Ascending aorta (tissue), 2 donors: ENCODE measurements around the gene SLC25A39. TPM values are rescaled to one million over a fixed set of nuclear protein-coding genes. Genes with fewer than 3 reads are reported as not detected.

Source experiments
- DNase-seq, 2 donors: peaks; one replicate each; pipeline ENCODE4 v3.0.0-alpha.2; 2019; ENCODE audit warnings: low spot score in 2 of 2
- H3K27ac ChIP-seq, 2 donors: fragments of 200-600 bp; sonication (generic); one replicate each; pipeline ENCODE4 v1.5.1; 2016 to 2017; ENCODE audit warnings: mild to moderate bottlenecking in 1 of 2
- H3K27me3 ChIP-seq: fragments of 200-600 bp; sonication (generic); one replicate; pipeline ENCODE4 v1.5.1; 2017
- H3K36me3 ChIP-seq, 2 donors: fragments of 200-600 bp; sonication (generic); one replicate each; pipeline ENCODE4 v1.5.1; 2016
- H3K4me1 ChIP-seq, 2 donors: fragments of 200-600 bp; sonication (generic); one replicate each; pipeline ENCODE4 v1.5.1; 2016 to 2017; ENCODE audit warnings: mild to moderate bottlenecking in 1 of 2
- H3K4me3 ChIP-seq, 2 donors: fragments of 200-600 bp; sonication (generic); one replicate each; pipeline ENCODE4 v1.5.1; 2016 to 2017; ENCODE audit warnings: mild to moderate bottlenecking in 1 of 2
- H3K9me3 ChIP-seq, 2 donors: fragments of 200-600 bp; sonication (generic); one replicate each; pipeline ENCODE4 v1.5.1; 2016
- intact Hi-C: fragments of 100-400 bp; cut with DNase I; formaldehyde crosslinking; loops from one replicate; pipeline ENCODE4 v1.15.1; 2023
- total RNA-seq: library from RNA; depleted of rRNA; stranded (reverse); fragments of >200 nt; gene quantifications from one replicate; pipeline ENCODE4 v1.1.0, GENCODE V29; 2016
- TF ChIP-seq, protein P1 (sequence below), 3 experiments: fragments of 200-600 bp in 2 of 3; fragments of 450-650 bp in 1 of 3; sonication (generic) in 2 of 3; IDR thresholded peaks; one replicate each; pipeline ENCODE4 v1.5.1; 2016 to 2019; ENCODE audit warnings: antibody characterized with exemption in 3 of 3, mild to moderate bottlenecking in 1 of 3, moderate library complexity in 1 of 3

Gene SLC25A39
- total RNA-seq, 1 donor from 2014 or later = 182 TPM

DNA sequence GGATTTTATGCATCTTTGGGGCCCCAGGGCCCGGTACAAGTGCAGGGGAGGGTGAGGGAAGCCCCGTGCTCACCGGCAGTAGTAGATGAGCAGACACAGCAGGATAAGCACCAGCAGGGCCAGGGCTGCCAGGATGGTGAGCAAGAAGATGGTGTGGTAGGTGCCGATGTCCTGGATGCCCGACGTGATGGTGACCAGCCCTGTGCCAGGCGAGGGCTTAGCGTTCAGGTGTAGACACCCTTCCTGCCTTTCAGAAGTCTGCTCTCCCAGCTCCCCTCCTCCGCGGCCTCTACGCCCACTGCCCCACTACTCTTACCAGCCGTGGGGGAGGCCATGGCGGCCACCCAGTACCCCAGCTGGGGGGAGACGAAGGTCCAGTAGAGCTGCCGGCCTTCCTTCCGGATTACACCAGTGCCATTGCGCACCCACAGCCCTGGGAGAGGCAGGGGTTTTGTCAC lies 31.0 kb upstream of the SLC25A39 start:
- TF ChIP-seq, protein P1, sequence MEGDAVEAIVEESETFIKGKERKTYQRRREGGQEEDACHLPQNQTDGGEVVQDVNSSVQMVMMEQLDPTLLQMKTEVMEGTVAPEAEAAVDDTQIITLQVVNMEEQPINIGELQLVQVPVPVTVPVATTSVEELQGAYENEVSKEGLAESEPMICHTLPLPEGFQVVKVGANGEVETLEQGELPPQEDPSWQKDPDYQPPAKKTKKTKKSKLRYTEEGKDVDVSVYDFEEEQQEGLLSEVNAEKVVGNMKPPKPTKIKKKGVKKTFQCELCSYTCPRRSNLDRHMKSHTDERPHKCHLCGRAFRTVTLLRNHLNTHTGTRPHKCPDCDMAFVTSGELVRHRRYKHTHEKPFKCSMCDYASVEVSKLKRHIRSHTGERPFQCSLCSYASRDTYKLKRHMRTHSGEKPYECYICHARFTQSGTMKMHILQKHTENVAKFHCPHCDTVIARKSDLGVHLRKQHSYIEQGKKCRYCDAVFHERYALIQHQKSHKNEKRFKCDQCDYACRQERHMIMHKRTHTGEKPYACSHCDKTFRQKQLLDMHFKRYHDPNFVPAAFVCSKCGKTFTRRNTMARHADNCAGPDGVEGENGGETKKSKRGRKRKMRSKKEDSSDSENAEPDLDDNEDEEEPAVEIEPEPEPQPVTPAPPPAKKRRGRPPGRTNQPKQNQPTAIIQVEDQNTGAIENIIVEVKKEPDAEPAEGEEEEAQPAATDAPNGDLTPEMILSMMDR (IDR thresholded peaks at IDR 0.05) = no peak
- no peak for DNase-seq
- Histone ChIP-seq H3K36me3 (peaks cover 16 to 23% of the 10 kb centered on the region in 2 donors), H3K4me3 (no peak overlapping the region), H3K27me3 (no peaks in the 10 kb centered on the region), H3K4me1 (no peaks in the 10 kb centered on the region), H3K9me3 (no peaks in the 10 kb centered on the region), H3K27ac (no peak overlapping the region)
- intact Hi-C loops = no loop called here

DNA sequence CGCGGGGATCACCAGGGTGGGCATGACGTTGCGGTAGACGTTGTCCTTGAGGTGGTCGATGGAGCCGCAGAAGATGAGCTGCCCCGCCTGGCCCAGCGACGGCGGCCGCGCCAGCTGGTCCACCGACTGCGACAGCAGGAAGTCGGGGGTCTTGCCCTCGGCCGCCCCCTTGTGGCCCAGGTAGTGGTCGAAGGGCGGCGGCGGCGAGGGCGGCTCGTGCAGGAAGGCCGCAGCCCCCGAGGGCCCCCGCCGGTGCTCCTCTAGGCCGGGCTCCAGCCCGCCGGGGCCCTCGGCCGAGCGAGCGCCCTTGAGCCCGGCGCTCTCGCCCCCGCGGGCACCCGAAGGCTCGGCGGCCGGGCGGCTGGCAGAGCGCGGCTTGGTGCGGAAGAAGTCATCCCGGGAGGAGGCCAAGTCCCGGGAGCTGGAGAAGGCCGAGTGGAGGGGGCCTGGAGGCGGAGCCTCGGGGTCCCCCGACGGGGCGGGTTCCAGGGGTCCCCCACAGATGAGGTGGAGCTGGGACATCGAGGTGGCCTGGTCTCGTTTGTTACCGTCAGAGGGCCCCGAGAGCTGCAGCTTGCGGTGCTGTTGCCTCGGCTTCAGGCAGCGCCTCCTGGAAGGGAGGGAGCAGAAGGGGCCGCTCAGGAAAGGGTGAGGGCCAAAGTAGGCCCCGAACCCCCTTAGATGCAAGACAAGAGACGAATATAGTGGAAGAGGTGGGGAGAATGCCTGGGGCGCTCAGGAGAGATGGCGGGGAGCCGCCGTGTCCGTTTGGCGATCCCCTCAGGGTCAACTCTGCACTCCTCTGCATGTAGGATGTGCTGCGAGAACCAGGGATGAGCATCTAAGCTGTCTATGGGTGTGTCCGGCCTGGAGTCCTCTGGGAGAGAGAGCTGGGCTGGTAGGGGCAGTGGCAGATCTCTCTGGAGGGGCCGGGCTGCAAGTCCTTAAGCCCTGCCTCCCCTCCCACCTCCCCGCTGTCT lies 30.2 kb upstream of the SLC25A39 start:
- no peaks in the 10 kb centered on the region for H3K4me1 ChIP-seq
- H3K9me3 ChIP-seq = no peaks in the 10 kb centered on the region
- DNase-seq = no peak
- H3K36me3 ChIP-seq = peaks cover 23 to 31% of the 10 kb centered on the region in 2 donors
- H3K27ac ChIP-seq = no peak overlapping the region
- TF ChIP-seq, protein P1 (IDR thresholded peaks at IDR 0.05) = no peak
- H3K27me3 ChIP-seq = no peaks in the 10 kb centered on the region
- intact Hi-C loops = no loop called here
- peak overlapping the region in 1 of 2 donors; percentile 33 for H3K4me3 ChIP-seq

DNA sequence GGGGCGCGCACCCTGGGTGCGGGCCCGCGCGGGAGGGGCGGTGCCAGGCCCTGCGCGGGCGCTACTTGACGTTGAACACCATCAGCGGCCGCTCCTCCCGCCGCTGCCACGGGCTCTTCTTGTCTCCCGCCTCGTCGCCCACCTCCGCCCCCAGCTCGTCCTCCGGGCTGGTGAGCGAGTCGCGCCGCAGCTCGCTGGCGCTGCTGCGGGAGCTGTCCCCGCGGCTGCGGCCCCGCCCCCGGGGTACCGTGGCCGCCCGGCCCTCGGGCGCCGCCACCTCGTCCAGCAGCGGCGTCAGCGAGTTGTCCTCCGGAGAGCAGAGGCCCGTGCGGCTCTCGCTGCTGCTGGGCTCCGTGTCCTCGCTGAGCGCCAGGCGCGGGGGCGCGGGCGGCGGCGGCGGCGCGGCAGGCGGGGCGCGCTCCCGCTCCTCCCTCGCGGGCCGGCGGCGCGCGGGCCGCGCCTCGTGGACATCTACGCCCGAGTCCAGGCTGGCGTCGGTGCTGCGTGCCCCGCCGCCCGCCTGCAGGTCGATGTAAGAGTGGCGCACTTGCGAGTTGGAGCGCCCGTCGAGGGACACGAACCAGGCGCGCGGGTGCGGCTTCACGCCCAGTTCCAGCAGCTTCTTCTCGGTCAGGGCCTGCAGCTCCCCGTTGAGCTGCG lies 29.2 kb upstream of the SLC25A39 start:
- H3K4me1 ChIP-seq = no peaks in the 10 kb centered on the region
- intact Hi-C loops = no loop called here
- no peak overlapping the region for H3K27ac ChIP-seq
- no peaks in the 10 kb centered on the region for H3K9me3 ChIP-seq
- H3K4me3 ChIP-seq = peak overlapping the region; percentile 33 to 57
- DNase-seq = no peak
- no peaks in the 10 kb centered on the region for H3K27me3 ChIP-seq
- TF ChIP-seq, protein P1 (IDR thresholded peaks at IDR 0.05) = no peak
- H3K36me3 ChIP-seq = peaks cover 29 to 37% of the 10 kb centered on the region in 2 donors

DNA sequence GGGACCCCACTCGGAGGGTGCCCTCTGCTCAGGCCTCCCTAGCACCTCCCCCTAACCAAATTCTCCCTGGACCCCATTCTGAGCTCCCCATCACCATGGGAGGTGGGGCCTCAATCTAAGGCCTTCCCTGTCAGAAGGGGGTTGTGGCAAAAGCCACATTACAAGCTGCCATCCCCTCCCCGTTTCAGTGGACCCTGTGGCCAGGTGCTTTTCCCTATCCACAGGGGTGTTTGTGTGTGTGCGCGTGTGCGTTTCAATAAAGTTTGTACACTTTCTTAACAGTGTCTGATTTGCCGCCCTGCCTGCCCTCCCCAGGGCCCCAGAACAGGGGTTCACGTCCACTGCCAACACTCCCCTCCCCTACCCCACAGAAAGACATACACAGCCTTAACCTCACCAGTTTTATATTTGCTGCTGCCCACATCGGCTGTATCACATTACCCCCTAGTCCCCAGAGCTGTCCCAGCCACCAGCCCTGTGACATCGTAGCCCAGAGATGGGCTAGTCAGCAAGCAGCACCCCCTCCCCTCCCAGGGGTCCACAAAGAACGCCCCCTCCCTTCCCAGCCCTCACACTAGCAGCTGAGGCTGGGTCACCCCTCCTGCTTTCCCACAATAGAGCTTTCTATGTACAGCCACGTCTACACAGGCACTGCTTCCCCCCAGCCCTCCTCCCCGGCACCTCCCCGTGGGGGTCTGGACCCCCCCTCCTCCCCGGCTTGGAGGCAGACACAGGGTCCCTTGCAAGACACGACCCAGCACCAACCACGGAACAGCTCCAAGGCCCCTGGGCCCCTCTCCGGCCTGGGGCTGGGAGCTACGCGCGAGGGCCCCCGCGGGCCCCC lies 28.4 kb upstream of the SLC25A39 start:
- TF ChIP-seq, protein P1 (IDR thresholded peaks at IDR 0.05) = no peak
- DNase-seq = no peak

More for the DNA sequence above, 28.4 kb upstream of the SLC25A39 start:
- H3K36me3 ChIP-seq = peaks cover 29 to 37% of the 10 kb centered on the region in 2 donors
- no peaks in the 10 kb centered on the region for H3K27me3 ChIP-seq
- no peaks in the 10 kb centered on the region for H3K4me1 ChIP-seq
- no peaks in the 10 kb centered on the region for H3K9me3 ChIP-seq
- H3K4me3 ChIP-seq = peak overlapping the region; percentile 33 to 57
- intact Hi-C loops = no loop called here
- H3K27ac ChIP-seq = no peak overlapping the region
